HepG2 (cell line): ENCODE data around the gene CHKB.

Experiments used
- ATF1 ChIP-seq: IDR thresholded peaks from 2 replicates; pipeline ENCODE4 v1.6.1; 2016; ENCODE audit warnings: mild to moderate bottlenecking, control low read depth
- CTCF ChIP-seq: sonication (generic); formaldehyde crosslinking; IDR thresholded peaks from 2 replicates; pipeline ENCODE4 v1.5.0; 2020; ENCODE audit warnings: mild to moderate bottlenecking, missing genetic modification reagents, moderate library complexity
- ELF4 ChIP-seq: sonication (generic); formaldehyde crosslinking; IDR thresholded peaks from 2 replicates; pipeline ENCODE4 v1.5.0; 2020; ENCODE audit warnings: missing genetic modification reagents, mild to moderate bottlenecking, moderate library complexity, borderline replicate concordance
- MAZ ChIP-seq, 2 experiments: sonication (generic) in 1 of 2; formaldehyde crosslinking in 1 of 2; IDR thresholded peaks; 2 replicates each; pipeline versions ENCODE4 v1.5.0 to v1.6.1; 2012 to 2020; ENCODE audit warnings: low read depth in 2 of 2, mild to moderate bottlenecking in 2 of 2, borderline replicate concordance in 1 of 2, improper control_type of control experiment in 1 of 2, low read length in 1 of 2, missing genetic modification reagents in 1 of 2, moderate library complexity in 1 of 2
- MTA3 ChIP-seq: sonication (generic); formaldehyde crosslinking; IDR thresholded peaks from 2 replicates; pipeline ENCODE4 v1.4.0; 2020; ENCODE audit warnings: missing genetic modification reagents
- MYNN ChIP-seq: sonication (generic); formaldehyde crosslinking; IDR thresholded peaks from 2 replicates; pipeline ENCODE4 v1.4.0; 2020; ENCODE audit warnings: mild to moderate bottlenecking, low read depth, missing genetic modification reagents
- REST ChIP-seq, 2 experiments: IDR thresholded peaks; 2 replicates each; pipeline ENCODE4 v1.6.1; 2011 to 2012; ENCODE audit warnings: low read length in 2 of 2, borderline replicate concordance in 1 of 2, low read depth in 1 of 2, mild to moderate bottlenecking in 1 of 2, moderate library complexity in 1 of 2
- SMARCC2 ChIP-seq: fragments of 450-650 bp; IDR thresholded peaks from 2 replicates; pipeline ENCODE4 v1.6.1; 2017; ENCODE audit warnings: antibody characterized with exemption, mild to moderate bottlenecking
- SRF ChIP-seq: IDR thresholded peaks from 2 replicates; pipeline ENCODE4 v1.6.1; 2011; ENCODE audit warnings: mild to moderate bottlenecking, low read depth, low read length, moderate library complexity
- ZNF768 ChIP-seq: sonication (generic); formaldehyde crosslinking; IDR thresholded peaks from 2 replicates; pipeline ENCODE4 v1.4.0; 2020; ENCODE audit warnings: missing genetic modification reagents

GRCh38 chr22:50600538-50600937 is 17.9 kb upstream of the CHKB start, which contains the start of gene MAPK8IP2:
- TF ChIP-seq ZNF768 (no peak), MTA3 (CRISPR knock-in tag) (no peak), SMARCC2 (no peak), CTCF (no peak), REST (IDR thresholded peaks at IDR 0.05; ENCODE audit: borderline replicate concordance in 1 of 2, low read depth in 1 of 2, low read length in 2 of 2) (no peak; a peak in 1 of 4 replicates), MYNN (CRISPR knock-in tag) (no peak), MAZ (IDR thresholded peaks at IDR 0.05; ENCODE audit: borderline replicate concordance, low read depth, low read length) (no peak), MAZ (CRISPR knock-in tag; IDR thresholded peaks at IDR 0.05; ENCODE audit: low read depth) (no peak), ATF1 (CRISPR knock-in tag) (no peak), ELF4 (CRISPR knock-in tag) (no peak), SRF (no peak)
